Calu3 (cell line): ENCODE data around the gene LYPD6B. TPM values are rescaled to one million over a fixed set of nuclear protein-coding genes. Genes with fewer than 3 reads are reported as not detected.

Experiments used
- BruUV-seq: library from RNA; stranded (reverse); fragments of 400-500 nt; replicated peaks from 2 replicates; lab custom pipeline; 2021; lab: Mats Ljungman, UMichigan
- CTCF ChIA-PET: fragments of 300-600 bp; sonication (Branson Sonifier 250); formaldehyde crosslinking; loops from one replicate; lab custom pipeline; 2022; ENCODE audit warnings: antibody characterized with exemption; lab: Charles Lee
- DNase-seq: peaks from one replicate; pipeline ENCODE4 v3.0.0; 2022
- H3K27ac Mint-ChIP-seq: one replicate; pipeline ENCODE4 v1.8.0; 2022; ENCODE audit warnings: mixed read lengths; ENCODE audit not compliant: unreplicated experiment
- H3K27me3 Mint-ChIP-seq: one replicate; pipeline ENCODE4 v1.8.0; 2022; ENCODE audit warnings: mixed read lengths; ENCODE audit not compliant: unreplicated experiment
- H3K36me3 Mint-ChIP-seq: one replicate; pipeline ENCODE4 v1.8.0; 2022; ENCODE audit warnings: mild to moderate bottlenecking, moderate library complexity, mixed read lengths; ENCODE audit not compliant: insufficient read depth, unreplicated experiment
- H3K4me1 Mint-ChIP-seq: one replicate; pipeline ENCODE4 v1.8.0; 2022; ENCODE audit warnings: mild to moderate bottlenecking, low read depth, mixed read lengths; ENCODE audit not compliant: unreplicated experiment
- H3K4me3 Mint-ChIP-seq: one replicate; pipeline ENCODE4 v1.8.0; 2022; ENCODE audit warnings: mild to moderate bottlenecking, low read depth, moderate library complexity, mixed read lengths; ENCODE audit not compliant: unreplicated experiment
- H3K9me3 Mint-ChIP-seq: one replicate; pipeline ENCODE4 v1.8.0; 2022; ENCODE audit warnings: low read depth, mixed read lengths; ENCODE audit not compliant: unreplicated experiment
- intact Hi-C: fragments of 100-400 bp; cut with micrococcal nuclease; formaldehyde crosslinking; loops from one replicate; pipeline ENCODE4 v1.10.0; 2022; ENCODE audit not compliant: unreplicated experiment
- total RNA-seq: library from RNA; stranded (reverse); gene quantifications from 2 replicates; pipeline ENCODE4 v1.2.3, GENCODE V29; 2022
- TF ChIP-seq, protein P1 (sequence below): fragments of 200-600 bp; IDR thresholded peaks from one replicate; pipeline ENCODE4 v1.8.0; 2022; ENCODE audit warnings: antibody characterized with exemption; ENCODE audit not compliant: unreplicated experiment

The LYPD6B gene
- total RNA-seq, 1 experiment from 2014 or later: 0.87 TPM

DNA sequence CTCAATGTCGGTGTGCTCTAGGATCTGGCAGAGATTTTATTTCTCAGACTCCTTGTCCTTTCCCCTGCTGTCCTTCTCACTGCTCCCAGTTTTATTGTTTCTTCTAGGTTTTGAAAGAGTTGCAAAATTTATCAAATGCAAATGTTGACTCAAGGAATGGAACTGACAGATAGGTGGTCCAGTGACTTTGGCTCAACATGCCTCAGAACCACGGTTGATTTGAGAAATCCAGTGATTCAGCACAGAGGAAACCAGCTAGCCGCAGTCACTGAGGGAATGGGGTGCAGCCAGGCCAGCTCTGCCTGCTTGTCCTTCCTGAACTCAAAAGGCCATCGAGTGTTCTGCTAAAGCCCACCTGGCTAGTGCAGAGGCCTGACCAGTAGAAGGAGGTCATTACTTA is 166.2 kb downstream of the LYPD6B start:
- H3K9me3 Mint-ChIP-seq: no peaks in the 10 kb centered on the region
- BruUV-seq: no TSS peak
- no peak for DNase-seq
- no peaks in the 10 kb centered on the region for H3K36me3 Mint-ChIP-seq
- intact Hi-C loops: no loop called here
- no peaks in the 10 kb centered on the region for H3K4me1 Mint-ChIP-seq
- H3K4me3 Mint-ChIP-seq: no peak overlapping the region
- CTCF ChIA-PET: no interaction called here
- H3K27me3 Mint-ChIP-seq: no peaks in the 10 kb centered on the region
- no peak overlapping the region for H3K27ac Mint-ChIP-seq
- TF ChIP-seq, protein P1, sequence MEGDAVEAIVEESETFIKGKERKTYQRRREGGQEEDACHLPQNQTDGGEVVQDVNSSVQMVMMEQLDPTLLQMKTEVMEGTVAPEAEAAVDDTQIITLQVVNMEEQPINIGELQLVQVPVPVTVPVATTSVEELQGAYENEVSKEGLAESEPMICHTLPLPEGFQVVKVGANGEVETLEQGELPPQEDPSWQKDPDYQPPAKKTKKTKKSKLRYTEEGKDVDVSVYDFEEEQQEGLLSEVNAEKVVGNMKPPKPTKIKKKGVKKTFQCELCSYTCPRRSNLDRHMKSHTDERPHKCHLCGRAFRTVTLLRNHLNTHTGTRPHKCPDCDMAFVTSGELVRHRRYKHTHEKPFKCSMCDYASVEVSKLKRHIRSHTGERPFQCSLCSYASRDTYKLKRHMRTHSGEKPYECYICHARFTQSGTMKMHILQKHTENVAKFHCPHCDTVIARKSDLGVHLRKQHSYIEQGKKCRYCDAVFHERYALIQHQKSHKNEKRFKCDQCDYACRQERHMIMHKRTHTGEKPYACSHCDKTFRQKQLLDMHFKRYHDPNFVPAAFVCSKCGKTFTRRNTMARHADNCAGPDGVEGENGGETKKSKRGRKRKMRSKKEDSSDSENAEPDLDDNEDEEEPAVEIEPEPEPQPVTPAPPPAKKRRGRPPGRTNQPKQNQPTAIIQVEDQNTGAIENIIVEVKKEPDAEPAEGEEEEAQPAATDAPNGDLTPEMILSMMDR: no peak

DNA sequence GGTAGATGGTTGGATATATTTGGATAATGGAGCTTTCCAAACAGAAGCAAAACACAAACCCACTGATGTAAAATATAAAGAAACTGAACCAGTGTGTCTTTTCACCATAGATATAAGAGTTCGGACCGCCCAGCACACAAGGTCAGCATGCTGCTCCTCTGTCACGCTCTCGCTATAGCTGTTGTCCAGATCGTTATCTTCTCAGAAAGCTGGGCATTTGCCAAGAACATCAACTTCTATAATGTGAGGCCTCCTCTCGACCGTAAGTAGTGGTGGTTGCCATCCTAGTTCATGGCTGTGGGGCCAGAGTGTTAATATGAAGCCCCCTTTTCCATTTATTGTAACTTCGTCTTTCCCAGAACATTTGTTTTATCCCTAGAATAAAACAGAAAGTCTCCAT is 166.6 kb downstream of the LYPD6B start:
- Mint-ChIP-seq H3K4me1 (no peaks in the 10 kb centered on the region), H3K36me3 (no peaks in the 10 kb centered on the region), H3K4me3 (no peak overlapping the region), H3K27me3 (no peaks in the 10 kb centered on the region), H3K27ac (no peak overlapping the region), H3K9me3 (no peaks in the 10 kb centered on the region)
- TF ChIP-seq, protein P1: no peak
- no TSS peak for BruUV-seq
- no peak for DNase-seq
- intact Hi-C loops: no loop called here
- CTCF ChIA-PET: no interaction called here

- intact Hi-C loops: no loop called here
- no TSS peak for BruUV-seq
Measured at GRCh38 chr2:149213764-149214493, 175.4 kb downstream of the LYPD6B start.

DNA sequence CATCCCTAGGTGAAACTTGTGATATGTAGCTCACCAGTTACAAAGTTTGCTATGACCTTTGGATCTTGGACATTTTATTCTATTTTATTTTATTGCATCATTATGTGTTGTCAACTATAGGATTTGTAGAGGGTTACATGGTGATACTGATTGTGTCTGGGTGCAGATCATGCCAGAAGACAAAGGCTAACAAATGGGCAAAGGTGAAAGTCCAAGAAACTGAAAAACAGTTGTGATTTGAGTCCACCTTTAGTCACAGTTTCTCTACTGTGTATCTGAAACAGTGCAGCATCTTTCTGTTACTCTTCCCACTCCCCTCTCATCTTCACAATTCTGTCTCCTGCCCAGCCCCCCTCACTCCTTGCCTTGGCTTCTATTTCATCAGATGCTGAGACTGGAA is 180.0 kb downstream of the LYPD6B start:
- Mint-ChIP-seq H3K4me3 (no peak overlapping the region), H3K36me3 (no peaks in the 10 kb centered on the region), H3K4me1 (no peaks in the 10 kb centered on the region), H3K27me3 (no peaks in the 10 kb centered on the region), H3K9me3 (no peaks in the 10 kb centered on the region), H3K27ac (no peak overlapping the region)
- DNase-seq: no peak
- CTCF ChIA-PET: no interaction called here
- intact Hi-C loops: no loop called here
- TF ChIP-seq, protein P1: no peak
- no TSS peak for BruUV-seq

More at GRCh38 chr2:149213764-149214493, 175.4 kb downstream of the LYPD6B start:
- no peaks in the 10 kb centered on the region for H3K9me3 Mint-ChIP-seq
- TF ChIP-seq, protein P1: no peak
- H3K36me3 Mint-ChIP-seq: no peaks in the 10 kb centered on the region
- H3K27ac Mint-ChIP-seq: no peak overlapping the region
- no peak overlapping the region for H3K4me3 Mint-ChIP-seq
- no peak for DNase-seq
- no peaks in the 10 kb centered on the region for H3K27me3 Mint-ChIP-seq
- CTCF ChIA-PET: no interaction called here
- peaks cover 6% of the 10 kb centered on the region for H3K4me1 Mint-ChIP-seq
